ENCODE data around the gene EIF3I.

The EIF3I gene

DNA sequence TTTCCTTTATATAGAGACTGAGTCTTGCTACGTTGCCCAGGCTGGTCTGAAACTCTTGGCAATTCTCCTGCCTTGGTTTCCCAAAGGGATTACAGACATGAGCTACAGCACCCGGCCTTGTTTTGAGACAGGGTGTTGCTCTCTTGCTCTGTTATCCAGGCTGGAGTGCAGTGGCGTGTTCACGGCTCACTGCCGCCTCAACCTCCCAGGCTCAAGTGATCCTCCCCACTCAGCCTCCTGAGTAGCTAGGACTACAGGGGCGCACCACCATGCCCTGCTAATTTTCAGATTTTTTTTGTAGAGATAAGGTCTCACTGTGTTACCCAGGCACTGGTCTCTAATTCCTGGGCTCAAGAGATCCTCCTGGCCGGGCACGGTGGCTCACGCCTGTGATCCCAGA lies 43.6 kb downstream of the EIF3I start:
- no peaks in the 10 kb centered on the region for H3K4me1 ChIP-seq (ENCODE audit: control insufficient read depth in 2 of 2, insufficient read depth in 2 of 2, low read length in 2 of 2)

DNA sequence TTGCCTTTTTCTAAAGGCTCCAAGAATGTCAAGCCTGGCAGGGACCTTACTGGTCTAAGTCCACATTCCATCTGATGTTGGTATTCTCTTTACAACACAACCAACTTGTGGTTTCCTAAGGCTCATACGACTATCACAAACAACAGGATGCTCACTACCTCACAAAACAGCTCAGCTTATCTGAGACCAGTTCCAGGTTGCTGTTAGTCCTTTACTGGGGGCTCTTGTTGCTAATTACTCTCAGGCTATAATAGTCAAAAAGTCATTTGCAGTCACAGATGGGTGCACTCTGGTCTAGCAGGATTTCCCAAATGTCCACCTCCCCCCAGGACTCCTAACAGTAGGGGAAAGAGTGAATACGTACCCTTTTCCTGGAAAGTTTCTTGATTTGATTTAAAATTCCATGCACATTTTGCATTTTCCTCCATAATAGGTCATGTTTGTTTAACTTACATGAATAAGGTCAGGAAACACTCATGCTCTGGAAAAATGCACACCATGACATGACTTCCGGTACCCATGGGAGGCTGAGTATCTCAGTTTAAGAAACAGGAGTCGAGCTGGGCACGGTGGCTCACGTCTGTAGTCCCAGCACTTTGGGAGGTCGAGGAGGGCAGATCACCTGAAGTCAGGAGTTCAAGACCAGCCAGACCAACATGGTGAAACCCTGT lies 44.8 kb downstream of the EIF3I start:
- Histone ChIP-seq H3K9ac (ENCODE audit: low read depth in 1 of 2, low read length in 2 of 2) (no peak overlapping the region), H3K27me3 (ENCODE audit: control insufficient read depth in 2 of 2, insufficient read depth in 2 of 2, low read length in 2 of 2) (no peaks in the 10 kb centered on the region), H3K4me3 (ENCODE audit: low read length in 2 of 2) (no peak overlapping the region), H3K9me3 (ENCODE audit: control insufficient read depth in 2 of 2, low read length in 2 of 2) (no peaks in the 10 kb centered on the region), H3K27ac (ENCODE audit: low read depth in 2 of 2, low read length in 2 of 2) (no peak overlapping the region), H3K36me3 (ENCODE audit: control insufficient read depth in 2 of 2, insufficient read depth in 2 of 2, low read length in 2 of 2) (no peaks in the 10 kb centered on the region), H3K4me1 (ENCODE audit: control insufficient read depth in 2 of 2, insufficient read depth in 2 of 2, low read length in 2 of 2) (no peaks in the 10 kb centered on the region)

More for the DNA sequence above, 43.6 kb downstream of the EIF3I start:
- Histone ChIP-seq H3K27me3 (ENCODE audit: control insufficient read depth in 2 of 2, insufficient read depth in 2 of 2, low read length in 2 of 2) (no peaks in the 10 kb centered on the region), H3K9ac (ENCODE audit: low read depth in 1 of 2, low read length in 2 of 2) (no peak overlapping the region), H3K4me3 (ENCODE audit: low read length in 2 of 2) (no peak overlapping the region), H3K36me3 (ENCODE audit: control insufficient read depth in 2 of 2, insufficient read depth in 2 of 2, low read length in 2 of 2) (no peaks in the 10 kb centered on the region), H3K27ac (ENCODE audit: low read depth in 2 of 2, low read length in 2 of 2) (no peak overlapping the region), H3K9me3 (ENCODE audit: control insufficient read depth in 2 of 2, low read length in 2 of 2) (no peaks in the 10 kb centered on the region)

DNA sequence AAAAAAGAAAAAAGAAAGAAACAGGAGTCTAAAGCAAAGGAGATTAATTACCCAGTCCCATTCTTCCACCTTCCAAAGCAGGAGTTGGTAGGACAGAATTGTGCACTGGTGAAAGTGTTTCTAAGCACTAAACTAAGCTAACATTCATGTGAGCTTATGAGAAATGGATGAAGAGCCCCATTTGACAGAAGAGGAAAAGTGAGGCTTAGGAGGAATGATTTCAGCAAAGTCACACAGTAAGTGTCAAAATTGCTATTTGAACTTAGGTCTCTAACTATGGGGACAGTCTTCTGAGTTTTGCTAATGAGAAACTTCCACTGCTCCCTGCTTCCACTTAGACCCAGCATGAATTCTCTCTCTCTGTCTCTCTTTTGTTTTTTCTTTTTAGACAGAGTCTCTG lies 47.5 kb downstream of the EIF3I start:
- Histone ChIP-seq H3K4me3 (ENCODE audit: low read length in 2 of 2) (no peak overlapping the region), H3K27ac (ENCODE audit: low read depth in 2 of 2, low read length in 2 of 2) (no peak overlapping the region), H3K9ac (ENCODE audit: low read depth in 1 of 2, low read length in 2 of 2) (no peak overlapping the region), H3K36me3 (ENCODE audit: control insufficient read depth in 2 of 2, insufficient read depth in 2 of 2, low read length in 2 of 2) (no peaks in the 10 kb centered on the region), H3K27me3 (ENCODE audit: control insufficient read depth in 2 of 2, insufficient read depth in 2 of 2, low read length in 2 of 2) (no peaks in the 10 kb centered on the region), H3K4me1 (ENCODE audit: control insufficient read depth in 2 of 2, insufficient read depth in 2 of 2, low read length in 2 of 2) (peaks cover 0 to 4% of the 10 kb centered on the region in 2 donors), H3K9me3 (ENCODE audit: control insufficient read depth in 2 of 2, low read length in 2 of 2) (no peaks in the 10 kb centered on the region)

DNA sequence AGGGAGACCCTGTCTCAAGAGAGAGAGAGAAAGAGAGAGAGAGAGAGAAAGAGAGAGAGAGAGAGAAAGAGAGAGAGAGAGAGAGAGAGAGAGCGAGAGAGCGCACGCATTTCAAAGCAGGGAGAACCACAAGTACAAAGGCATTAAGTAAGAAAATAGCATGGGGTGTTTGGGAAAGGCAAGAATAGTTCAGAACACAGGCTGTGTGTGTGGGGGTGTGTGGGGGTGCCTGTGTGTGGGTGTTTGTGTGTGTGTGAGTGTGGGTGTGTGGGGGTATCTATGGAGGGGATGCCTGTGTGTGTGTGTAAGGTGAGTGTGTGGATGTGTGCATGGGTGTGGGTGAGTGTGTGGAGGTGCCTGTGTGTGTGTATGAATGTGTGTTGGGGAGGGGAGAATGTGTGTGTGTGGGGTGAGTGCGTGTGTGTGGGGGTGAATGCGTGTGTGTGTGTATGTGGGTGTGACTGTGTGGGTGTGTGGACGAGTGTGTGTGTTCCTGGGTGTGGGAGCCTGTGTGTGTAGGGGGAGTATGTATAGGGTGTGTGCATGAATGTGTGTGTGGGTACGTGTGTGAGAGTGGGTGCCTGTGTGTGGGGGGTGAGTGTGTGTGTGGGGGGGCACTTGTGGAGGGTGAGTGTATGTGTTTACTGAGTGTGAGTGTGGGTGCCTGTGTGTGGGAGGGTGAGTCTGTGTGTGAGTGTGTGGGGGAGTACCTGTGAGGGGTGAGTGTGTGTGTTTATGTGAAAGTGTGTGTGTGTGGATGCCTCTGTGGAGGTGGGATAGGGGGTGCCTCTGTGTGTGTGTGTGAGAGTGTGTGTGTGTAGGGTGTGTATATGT lies 50.6 kb downstream of the EIF3I start:
- H3K27me3 ChIP-seq (ENCODE audit: control insufficient read depth in 2 of 2, insufficient read depth in 2 of 2, low read length in 2 of 2), result peaks cover 0 to 2% of the 10 kb centered on the region in 2 donors
- H3K4me3 ChIP-seq (ENCODE audit: low read length in 2 of 2), result no peak overlapping the region
- no peaks in the 10 kb centered on the region for H3K36me3 ChIP-seq (ENCODE audit: control insufficient read depth in 2 of 2, insufficient read depth in 2 of 2, low read length in 2 of 2)
- peaks cover 0 to 4% of the 10 kb centered on the region in 2 donors for H3K4me1 ChIP-seq (ENCODE audit: control insufficient read depth in 2 of 2, insufficient read depth in 2 of 2, low read length in 2 of 2)
- no peak overlapping the region for H3K9ac ChIP-seq (ENCODE audit: low read depth in 1 of 2, low read length in 2 of 2)
- no peaks in the 10 kb centered on the region for H3K9me3 ChIP-seq (ENCODE audit: control insufficient read depth in 2 of 2, low read length in 2 of 2)
- H3K27ac ChIP-seq (ENCODE audit: low read depth in 2 of 2, low read length in 2 of 2), result peak overlapping the region in 1 of 2 donors; percentile 4

DNA sequence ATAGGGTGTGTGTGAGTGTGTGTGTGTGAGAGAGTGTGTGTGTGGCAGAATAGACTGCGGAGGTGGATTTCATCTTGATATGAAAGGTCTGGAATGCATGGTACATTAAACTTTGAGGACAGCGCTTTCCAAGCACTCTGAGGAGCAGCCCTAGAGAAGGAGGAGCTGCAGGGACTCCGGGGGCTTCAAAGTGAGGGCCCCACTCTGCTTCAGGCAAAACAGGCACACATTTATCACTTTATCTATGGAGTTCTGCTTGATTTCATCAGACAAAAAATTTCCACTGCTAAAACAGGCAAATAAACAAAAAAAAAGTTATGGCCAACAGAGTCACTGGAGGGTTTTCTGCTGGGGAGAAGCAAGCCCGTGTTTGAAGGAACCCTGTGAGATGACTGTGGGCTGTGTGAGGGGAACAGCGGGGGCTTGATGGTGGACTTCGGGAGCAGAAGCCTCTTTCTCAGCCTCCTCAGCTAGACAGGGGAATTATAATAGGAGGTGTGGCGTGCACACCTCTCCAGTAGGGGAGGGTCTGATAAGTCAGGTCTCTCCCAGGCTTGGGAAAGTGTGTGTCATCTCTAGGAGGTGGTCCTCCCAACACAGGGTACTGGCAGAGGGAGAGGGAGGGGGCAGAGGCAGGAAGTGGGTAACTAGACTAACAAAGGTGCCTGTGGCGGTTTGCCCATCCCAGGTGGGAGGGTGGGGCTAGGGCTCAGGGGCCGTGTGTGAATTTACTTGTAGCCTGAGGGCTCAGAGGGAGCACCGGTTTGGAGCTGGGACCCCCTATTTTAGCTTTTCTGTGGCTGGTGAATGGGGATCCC lies 51.4 kb downstream of the EIF3I start:
- Histone ChIP-seq H3K4me3 (ENCODE audit: low read length in 2 of 2) (no peak overlapping the region), H3K27me3 (ENCODE audit: control insufficient read depth in 2 of 2, insufficient read depth in 2 of 2, low read length in 2 of 2) (peaks cover 0 to 2% of the 10 kb centered on the region in 2 donors), H3K27ac (ENCODE audit: low read depth in 2 of 2, low read length in 2 of 2) (peak overlapping the region in 1 of 2 donors; percentile 4), H3K9me3 (ENCODE audit: control insufficient read depth in 2 of 2, low read length in 2 of 2) (no peaks in the 10 kb centered on the region), H3K4me1 (ENCODE audit: control insufficient read depth in 2 of 2, insufficient read depth in 2 of 2, low read length in 2 of 2) (peaks cover 0 to 4% of the 10 kb centered on the region in 2 donors), H3K9ac (ENCODE audit: low read depth in 1 of 2, low read length in 2 of 2) (no peak overlapping the region), H3K36me3 (ENCODE audit: control insufficient read depth in 2 of 2, insufficient read depth in 2 of 2, low read length in 2 of 2) (no peaks in the 10 kb centered on the region)

DNA sequence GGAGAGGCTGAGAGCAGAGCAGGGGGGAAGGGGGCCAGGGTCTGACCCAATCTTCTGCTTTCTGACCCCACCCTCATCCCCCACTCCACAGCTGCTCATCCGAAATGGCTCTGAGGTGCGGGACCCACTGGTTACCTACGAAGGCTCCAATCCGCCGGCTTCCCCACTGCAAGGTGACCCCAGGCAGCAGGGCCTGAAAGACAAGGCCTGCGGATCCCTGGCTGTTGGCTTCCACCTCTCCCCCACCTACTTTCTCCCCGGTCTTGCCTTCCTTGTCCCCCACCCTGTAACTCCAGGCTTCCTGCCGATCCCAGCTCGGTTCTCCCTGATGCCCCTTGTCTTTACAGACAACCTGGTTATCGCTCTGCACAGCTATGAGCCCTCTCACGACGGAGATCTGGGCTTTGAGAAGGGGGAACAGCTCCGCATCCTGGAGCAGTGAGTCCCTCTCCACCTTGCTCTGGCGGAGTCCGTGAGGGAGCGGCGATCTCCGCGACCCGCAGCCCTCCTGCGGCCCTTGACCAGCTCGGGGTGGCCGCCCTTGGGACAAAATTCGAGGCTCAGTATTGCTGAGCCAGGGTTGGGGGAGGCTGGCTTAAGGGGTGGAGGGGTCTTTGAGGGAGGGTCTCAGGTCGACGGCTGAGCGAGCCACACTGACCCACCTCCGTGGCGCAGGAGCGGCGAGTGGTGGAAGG lies 52.6 kb downstream of the EIF3I start:
- H3K27me3 ChIP-seq (ENCODE audit: control insufficient read depth in 2 of 2, insufficient read depth in 2 of 2, low read length in 2 of 2), result peaks cover 0 to 2% of the 10 kb centered on the region in 2 donors
- no peak overlapping the region for H3K27ac ChIP-seq (ENCODE audit: low read depth in 2 of 2, low read length in 2 of 2)
- H3K36me3 ChIP-seq (ENCODE audit: control insufficient read depth in 2 of 2, insufficient read depth in 2 of 2, low read length in 2 of 2), result no peaks in the 10 kb centered on the region
- no peak overlapping the region for H3K4me3 ChIP-seq (ENCODE audit: low read length in 2 of 2)
- H3K4me1 ChIP-seq (ENCODE audit: control insufficient read depth in 2 of 2, insufficient read depth in 2 of 2, low read length in 2 of 2), result peaks cover 0 to 4% of the 10 kb centered on the region in 2 donors
- no peaks in the 10 kb centered on the region for H3K9me3 ChIP-seq (ENCODE audit: control insufficient read depth in 2 of 2, low read length in 2 of 2)
- H3K9ac ChIP-seq (ENCODE audit: low read depth in 1 of 2, low read length in 2 of 2), result no peak overlapping the region

DNA sequence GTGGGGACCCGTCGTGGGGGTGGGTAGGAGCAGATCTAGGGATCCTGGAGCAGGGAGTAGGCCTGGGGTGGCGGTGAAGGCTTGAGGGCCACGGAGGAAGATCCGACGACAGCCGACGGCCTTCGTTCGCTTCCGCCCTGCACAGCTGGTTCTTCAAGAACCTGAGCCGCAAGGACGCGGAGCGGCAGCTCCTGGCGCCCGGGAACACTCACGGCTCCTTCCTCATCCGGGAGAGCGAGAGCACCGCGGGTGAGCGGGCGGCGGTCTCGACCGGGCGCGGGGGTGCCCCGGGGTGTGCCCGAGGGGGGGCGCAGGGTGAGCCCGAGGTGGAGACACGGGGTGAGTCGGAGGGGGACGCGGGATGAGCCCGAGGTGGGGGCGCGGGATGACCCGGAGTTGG lies 53.2 kb downstream of the EIF3I start:
- Histone ChIP-seq H3K4me3 (ENCODE audit: low read length in 2 of 2) (no peak overlapping the region), H3K4me1 (ENCODE audit: control insufficient read depth in 2 of 2, insufficient read depth in 2 of 2, low read length in 2 of 2) (peaks cover 0 to 4% of the 10 kb centered on the region in 2 donors), H3K9me3 (ENCODE audit: control insufficient read depth in 2 of 2, low read length in 2 of 2) (no peaks in the 10 kb centered on the region), H3K36me3 (ENCODE audit: control insufficient read depth in 2 of 2, insufficient read depth in 2 of 2, low read length in 2 of 2) (no peaks in the 10 kb centered on the region), H3K9ac (ENCODE audit: low read depth in 1 of 2, low read length in 2 of 2) (no peak overlapping the region), H3K27me3 (ENCODE audit: control insufficient read depth in 2 of 2, insufficient read depth in 2 of 2, low read length in 2 of 2) (peaks cover 0 to 2% of the 10 kb centered on the region in 2 donors), H3K27ac (ENCODE audit: low read depth in 2 of 2, low read length in 2 of 2) (no peak overlapping the region)

DNA sequence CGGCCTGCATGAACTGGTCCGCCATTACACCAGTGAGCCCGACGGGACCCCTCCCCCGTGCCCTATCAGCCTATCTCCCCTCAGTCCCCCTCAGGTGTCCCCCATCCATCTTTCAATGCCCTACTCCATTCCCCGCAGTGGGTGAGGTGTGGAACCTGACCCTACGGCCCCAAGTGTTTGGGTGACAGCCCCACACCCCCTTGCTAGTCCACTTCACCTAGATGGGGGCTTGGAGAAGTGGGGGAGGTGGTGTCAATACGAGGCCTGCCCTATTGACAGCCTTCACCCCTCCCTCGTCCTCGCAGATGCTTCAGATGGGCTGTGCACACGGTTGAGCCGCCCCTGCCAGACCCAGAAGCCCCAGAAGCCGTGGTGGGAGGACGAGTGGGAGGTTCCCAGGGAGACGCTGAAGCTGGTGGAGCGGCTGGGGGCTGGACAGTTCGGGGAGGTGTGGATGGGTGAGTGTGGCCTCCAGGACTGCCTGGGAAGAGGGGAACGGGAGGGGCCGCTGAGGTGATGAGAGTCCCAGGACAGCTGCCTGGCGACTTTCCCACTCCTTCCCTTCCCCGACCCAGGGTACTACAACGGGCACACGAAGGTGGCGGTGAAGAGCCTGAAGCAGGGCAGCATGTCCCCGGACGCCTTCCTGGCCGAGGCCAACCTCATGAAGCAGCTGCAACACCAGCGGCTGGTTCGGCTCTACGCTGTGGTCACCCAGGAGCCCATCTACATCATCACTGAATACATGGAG lies 54.0 kb downstream of the EIF3I start:
- no peaks in the 10 kb centered on the region for H3K36me3 ChIP-seq (ENCODE audit: control insufficient read depth in 2 of 2, insufficient read depth in 2 of 2, low read length in 2 of 2)
- no peak overlapping the region for H3K4me3 ChIP-seq (ENCODE audit: low read length in 2 of 2)
- H3K4me1 ChIP-seq (ENCODE audit: control insufficient read depth in 2 of 2, insufficient read depth in 2 of 2, low read length in 2 of 2), result peaks cover 0 to 4% of the 10 kb centered on the region in 2 donors
- H3K27ac ChIP-seq (ENCODE audit: low read depth in 2 of 2, low read length in 2 of 2), result no peak overlapping the region
- H3K9ac ChIP-seq (ENCODE audit: low read depth in 1 of 2, low read length in 2 of 2), result no peak overlapping the region
- H3K27me3 ChIP-seq (ENCODE audit: control insufficient read depth in 2 of 2, insufficient read depth in 2 of 2, low read length in 2 of 2), result peaks cover 0 to 2% of the 10 kb centered on the region in 2 donors
- no peaks in the 10 kb centered on the region for H3K9me3 ChIP-seq (ENCODE audit: control insufficient read depth in 2 of 2, low read length in 2 of 2)

Measured in mucosa of rectum (tissue), 2 donors.